Astrocyte (in vitro differentiated cells and primary cell): ENCODE data around the gene TBATA. TPM values are rescaled to one million over a fixed set of nuclear protein-coding genes. Genes with fewer than 3 reads are reported as not detected.

Experiments
- DNase-seq: peaks from one replicate; pipeline ENCODE4 v3.0.0-alpha.2; 2010; ENCODE audit warnings: low read depth
- FAIRE-seq: peaks from 2 replicates; lab custom pipeline; 2011; peaks lifted over from hg19 to GRCh38; lab: Jason Lieb, UNC
- H2AFZ ChIP-seq: 2 replicates; pipeline ENCODE4 v1.6.0; 2012; ENCODE audit warnings: low read depth, low read length, inconsistent platforms
- H3K27ac ChIP-seq: 2 replicates; pipeline ENCODE4 v1.5.1; 2011; ENCODE audit warnings: low read depth, low read length, inconsistent platforms
- H3K27me3 ChIP-seq: 2 replicates; pipeline ENCODE4 v1.6.0; 2011; ENCODE audit warnings: low read length, inconsistent platforms; ENCODE audit not compliant: insufficient read depth
- H3K36me3 ChIP-seq: 2 replicates; pipeline ENCODE4 v1.5.1; 2011; ENCODE audit warnings: low read length, inconsistent platforms; ENCODE audit not compliant: insufficient read depth
- H3K4me1 ChIP-seq: 2 replicates; pipeline ENCODE4 v1.5.1; 2011; ENCODE audit warnings: low read length, inconsistent platforms; ENCODE audit not compliant: insufficient read depth
- H3K4me2 ChIP-seq: 2 replicates; pipeline ENCODE4 v1.6.0; 2012; ENCODE audit warnings: low read length, inconsistent platforms
- H3K4me3 ChIP-seq: 2 replicates; pipeline ENCODE4 v1.5.1; 2011; ENCODE audit warnings: low read depth, mild to moderate bottlenecking, low read length, inconsistent platforms; ENCODE audit not compliant: insufficient read depth
- H3K79me2 ChIP-seq: 2 replicates; pipeline ENCODE4 v1.6.0; 2012; ENCODE audit warnings: mild to moderate bottlenecking, low read length, inconsistent platforms; ENCODE audit not compliant: insufficient read depth
- H3K9ac ChIP-seq: 2 replicates; pipeline ENCODE4 v1.6.0; 2012; ENCODE audit warnings: mild to moderate bottlenecking, low read length, inconsistent platforms
- H3K9me3 ChIP-seq: 2 replicates; pipeline ENCODE4 v1.5.1; 2012; ENCODE audit warnings: low read depth, mild to moderate bottlenecking, low read length, inconsistent platforms; ENCODE audit not compliant: insufficient read depth
- H4K20me1 ChIP-seq: 2 replicates; pipeline ENCODE4 v1.6.0; 2012; ENCODE audit warnings: low read length, inconsistent platforms; ENCODE audit not compliant: insufficient read depth
- H3K27ac Mint-ChIP-seq: one replicate; pipeline ENCODE4 v1.8.0; 2021; ENCODE audit warnings: mild to moderate bottlenecking, mixed read lengths; ENCODE audit not compliant: unreplicated experiment
- H3K27me3 Mint-ChIP-seq: one replicate; pipeline ENCODE4 v1.8.0; 2021; ENCODE audit warnings: low read depth, mixed read lengths; ENCODE audit not compliant: unreplicated experiment
- H3K36me3 Mint-ChIP-seq: one replicate; pipeline ENCODE4 v1.8.0; 2021; ENCODE audit warnings: low read depth, mixed read lengths; ENCODE audit not compliant: unreplicated experiment
- H3K4me1 Mint-ChIP-seq: one replicate; pipeline ENCODE4 v1.8.0; 2021; ENCODE audit warnings: low read depth, mixed read lengths; ENCODE audit not compliant: unreplicated experiment
- H3K4me3 Mint-ChIP-seq: one replicate; pipeline ENCODE4 v1.8.0; 2021; ENCODE audit warnings: mild to moderate bottlenecking, moderate library complexity, mixed read lengths; ENCODE audit not compliant: unreplicated experiment
- H3K9me3 Mint-ChIP-seq: one replicate; pipeline ENCODE4 v1.8.0; 2021; ENCODE audit warnings: mild to moderate bottlenecking, mixed read lengths; ENCODE audit not compliant: unreplicated experiment
- EZH2 ChIP-seq: IDR thresholded peaks from 2 replicates; pipeline ENCODE4 v1.6.1; 2012; ENCODE audit warnings: mild to moderate bottlenecking, low read length, inconsistent platforms; ENCODE audit not compliant: insufficient read depth
- total RNA-seq: library from RNA; stranded (reverse); gene quantifications from 2 replicates; pipeline ENCODE4 v1.2.1, GENCODE V29; 2021
- TF ChIP-seq, protein P1 (sequence below): IDR thresholded peaks from 2 replicates; pipeline ENCODE4 v1.5.1; 2011; ENCODE audit warnings: low read depth, mild to moderate bottlenecking, inconsistent platforms, low read length, moderate library complexity; ENCODE audit not compliant: insufficient read depth

Gene TBATA
- total RNA-seq, 1 donor from 2014 or later, result not detected

DNA sequence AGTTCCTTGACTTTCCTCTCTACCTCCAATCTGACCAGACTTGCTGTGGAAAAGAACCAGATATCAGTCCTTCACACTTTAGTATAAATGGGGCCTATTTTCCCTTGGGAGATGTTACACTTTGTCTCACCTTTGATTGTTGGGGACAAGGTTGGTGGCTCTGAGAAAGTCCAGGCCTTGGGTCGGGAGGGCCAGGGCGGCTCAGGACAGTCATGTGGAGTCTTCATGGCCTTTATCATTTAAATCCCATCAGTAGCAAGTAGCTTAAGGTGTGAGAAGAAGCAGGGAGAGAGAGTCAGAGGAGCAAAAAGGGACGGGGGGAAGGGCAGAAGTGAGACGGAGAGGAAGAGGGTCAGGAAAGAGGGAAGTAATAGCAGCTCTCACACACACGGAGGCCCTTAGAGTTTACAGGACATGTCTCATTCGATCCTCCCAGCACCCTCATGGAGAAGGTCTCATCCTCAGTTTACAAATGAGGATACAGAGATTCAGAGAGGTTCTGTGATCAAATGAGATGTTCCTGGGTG, 40.5 kb downstream of the TBATA start:
- FAIRE-seq, result no peak
- H3K4me2 ChIP-seq, result no peak overlapping the region
- H3K36me3 Mint-ChIP-seq, result peaks cover 28% of the 10 kb centered on the region
- peaks cover 19% of the 10 kb centered on the region for H3K4me1 Mint-ChIP-seq
- H3K9me3 ChIP-seq, result no peaks in the 10 kb centered on the region
- no peak overlapping the region for H3K4me3 ChIP-seq
- no peaks in the 10 kb centered on the region for H3K27me3 ChIP-seq
- no peak overlapping the region for H3K27ac ChIP-seq
- H4K20me1 ChIP-seq, result no peaks in the 10 kb centered on the region
- no peaks in the 10 kb centered on the region for H3K79me2 ChIP-seq
- no peaks in the 10 kb centered on the region for H3K36me3 ChIP-seq
- peaks cover 18% of the 10 kb centered on the region for H3K4me1 ChIP-seq
- no peak for DNase-seq
- H3K9me3 Mint-ChIP-seq, result peaks cover 2% of the 10 kb centered on the region
- no peak overlapping the region for H3K9ac ChIP-seq
- peaks cover 7% of the 10 kb centered on the region for H3K27me3 Mint-ChIP-seq
- H3K4me3 Mint-ChIP-seq, result no peak overlapping the region
- TF ChIP-seq EZH2, result no peak
- TF ChIP-seq, protein P1, sequence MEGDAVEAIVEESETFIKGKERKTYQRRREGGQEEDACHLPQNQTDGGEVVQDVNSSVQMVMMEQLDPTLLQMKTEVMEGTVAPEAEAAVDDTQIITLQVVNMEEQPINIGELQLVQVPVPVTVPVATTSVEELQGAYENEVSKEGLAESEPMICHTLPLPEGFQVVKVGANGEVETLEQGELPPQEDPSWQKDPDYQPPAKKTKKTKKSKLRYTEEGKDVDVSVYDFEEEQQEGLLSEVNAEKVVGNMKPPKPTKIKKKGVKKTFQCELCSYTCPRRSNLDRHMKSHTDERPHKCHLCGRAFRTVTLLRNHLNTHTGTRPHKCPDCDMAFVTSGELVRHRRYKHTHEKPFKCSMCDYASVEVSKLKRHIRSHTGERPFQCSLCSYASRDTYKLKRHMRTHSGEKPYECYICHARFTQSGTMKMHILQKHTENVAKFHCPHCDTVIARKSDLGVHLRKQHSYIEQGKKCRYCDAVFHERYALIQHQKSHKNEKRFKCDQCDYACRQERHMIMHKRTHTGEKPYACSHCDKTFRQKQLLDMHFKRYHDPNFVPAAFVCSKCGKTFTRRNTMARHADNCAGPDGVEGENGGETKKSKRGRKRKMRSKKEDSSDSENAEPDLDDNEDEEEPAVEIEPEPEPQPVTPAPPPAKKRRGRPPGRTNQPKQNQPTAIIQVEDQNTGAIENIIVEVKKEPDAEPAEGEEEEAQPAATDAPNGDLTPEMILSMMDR, result no peak
- no peak overlapping the region for H3K27ac Mint-ChIP-seq
- no peak overlapping the region for H2AFZ ChIP-seq

DNA sequence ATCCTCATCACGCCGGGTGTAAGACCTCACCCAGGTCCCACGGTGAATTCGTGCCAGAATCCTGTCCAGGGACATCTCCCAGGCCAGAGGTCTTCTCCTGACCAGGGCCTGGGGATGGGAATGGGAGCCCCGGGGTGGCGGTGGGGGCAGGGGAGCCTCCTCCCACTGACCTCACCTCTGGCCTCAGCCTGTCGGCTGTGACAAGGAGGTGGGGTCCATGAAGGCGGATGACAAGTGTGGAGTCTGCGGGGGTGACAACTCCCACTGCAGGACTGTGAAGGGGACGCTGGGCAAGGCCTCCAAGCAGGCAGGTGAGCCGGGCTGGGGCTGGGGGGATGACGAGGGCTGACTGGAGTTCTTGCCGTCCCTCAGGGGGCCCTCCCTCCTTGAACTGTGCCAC, 41.3 kb downstream of the TBATA start:
- H3K4me3 ChIP-seq, result no peak overlapping the region
- no peaks in the 10 kb centered on the region for H3K79me2 ChIP-seq
- H3K27ac ChIP-seq, result no peak overlapping the region
- H3K9ac ChIP-seq, result no peak overlapping the region
- Mint-ChIP-seq H3K27ac (no peak overlapping the region), H3K36me3 (peaks cover 27% of the 10 kb centered on the region), H3K27me3 (peaks cover 9% of the 10 kb centered on the region), H3K9me3 (peaks cover 2% of the 10 kb centered on the region), H3K4me3 (no peak overlapping the region), H3K4me1 (peaks cover 19% of the 10 kb centered on the region)
- H3K4me1 ChIP-seq, result peaks cover 18% of the 10 kb centered on the region
- no peak for FAIRE-seq
- DNase-seq, result no peak
- H2AFZ ChIP-seq, result no peak overlapping the region
- TF ChIP-seq EZH2, result no peak
- TF ChIP-seq, protein P1, result no peak
- H3K27me3 ChIP-seq, result no peaks in the 10 kb centered on the region
- H3K9me3 ChIP-seq, result no peaks in the 10 kb centered on the region
- H3K4me2 ChIP-seq, result no peak overlapping the region
- no peaks in the 10 kb centered on the region for H3K36me3 ChIP-seq
- no peaks in the 10 kb centered on the region for H4K20me1 ChIP-seq

DNA sequence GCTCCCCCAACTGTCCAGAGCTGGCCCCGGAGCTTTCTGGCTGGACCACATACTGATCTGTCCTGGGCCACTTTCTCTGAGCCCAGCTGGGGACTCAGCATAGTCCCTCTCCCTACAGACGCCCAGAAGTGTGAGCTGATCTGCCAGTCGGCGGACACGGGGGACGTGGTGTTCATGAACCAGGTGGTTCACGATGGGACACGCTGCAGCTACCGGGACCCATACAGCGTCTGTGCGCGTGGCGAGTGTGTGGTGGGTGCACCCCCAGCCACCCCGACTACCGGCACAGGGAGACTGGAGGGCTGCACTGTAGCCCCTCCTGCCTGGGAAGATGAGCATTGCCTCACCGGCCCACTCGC, 41.8 kb downstream of the TBATA start:
- FAIRE-seq (no peak), DNase-seq (no peak)
- Mint-ChIP-seq H3K27ac (no peak overlapping the region), H3K4me1 (peaks cover 19% of the 10 kb centered on the region), H3K4me3 (no peak overlapping the region), H3K27me3 (peaks cover 9% of the 10 kb centered on the region), H3K9me3 (peaks cover 2% of the 10 kb centered on the region), H3K36me3 (peaks cover 25% of the 10 kb centered on the region)
- Histone ChIP-seq H3K4me3 (no peak overlapping the region), H3K36me3 (no peaks in the 10 kb centered on the region), H3K9me3 (no peaks in the 10 kb centered on the region), H3K4me2 (no peak overlapping the region), H3K79me2 (no peaks in the 10 kb centered on the region), H3K4me1 (peaks cover 18% of the 10 kb centered on the region), H3K27me3 (no peaks in the 10 kb centered on the region), H3K27ac (no peak overlapping the region), H4K20me1 (no peaks in the 10 kb centered on the region), H3K9ac (no peak overlapping the region), H2AFZ (no peak overlapping the region)
- TF ChIP-seq, protein P1, result no peak
- no peak for TF ChIP-seq EZH2
